Mesenchymal stem cell (in vitro differentiated cells and primary cell): ENCODE data around the gene IL21R.
"Not testable (repeated sequence)": the region's sequence is repeated elsewhere in the genome, so short reads cannot be mapped to it uniquely, and the experiment has no call there.

Source experiments
- DNase-seq: peaks from one replicate; pipeline ENCODE4 v3.0.0-alpha.2; 2013
- H2AFZ ChIP-seq: one replicate; pipeline ENCODE4 v1.6.1; 2013; ENCODE audit warnings: low read depth, mild to moderate bottlenecking, control low read depth, inconsistent platforms, low read length, moderate library complexity
- H2AK5ac ChIP-seq: 2 replicates; pipeline ENCODE4 v1.6.1; 2013; ENCODE audit warnings: low read length, moderate library complexity, mild to moderate bottlenecking, inconsistent platforms; ENCODE audit not compliant: severe bottlenecking
- H2BK120ac ChIP-seq: one replicate; pipeline ENCODE4 v1.6.1; 2013; ENCODE audit warnings: low read depth, mild to moderate bottlenecking, inconsistent platforms, low read length, moderate library complexity
- H2BK12ac ChIP-seq, 2 experiments: one replicate each; pipeline ENCODE4 v1.6.1; 2013; ENCODE audit warnings: inconsistent platforms in 2 of 2, low read length in 2 of 2, mild to moderate bottlenecking in 2 of 2, moderate library complexity in 2 of 2, control low read depth in 1 of 2
- H2BK15ac ChIP-seq: one replicate; pipeline ENCODE4 v1.6.1; 2013; ENCODE audit warnings: mild to moderate bottlenecking, low read depth, inconsistent platforms; ENCODE audit not compliant: poor library complexity, severe bottlenecking
- H2BK5ac ChIP-seq: 2 replicates; pipeline ENCODE4 v1.6.1; 2013; ENCODE audit warnings: low read depth, mild to moderate bottlenecking, low read length, control low read depth, inconsistent platforms; ENCODE audit not compliant: poor library complexity, severe bottlenecking
- H3K14ac ChIP-seq, 2 experiments: one replicate each; pipeline ENCODE4 v1.6.1; 2013; ENCODE audit warnings: inconsistent platforms in 2 of 2, low read length in 2 of 2, control low read depth in 1 of 2, mild to moderate bottlenecking in 1 of 2, moderate library complexity in 1 of 2
- H3K18ac ChIP-seq, 2 experiments: one replicate each; pipeline ENCODE4 v1.6.1; 2013; ENCODE audit warnings: inconsistent platforms in 2 of 2, low read length in 2 of 2, control low read depth in 1 of 2, low read depth in 1 of 2, mild to moderate bottlenecking in 1 of 2
- H3K23ac ChIP-seq, 2 experiments: one replicate each; pipeline ENCODE4 v1.6.1; 2013; ENCODE audit warnings: inconsistent platforms in 2 of 2, low read length in 2 of 2, mild to moderate bottlenecking in 2 of 2, moderate library complexity in 2 of 2, control low read depth in 1 of 2
- H3K27ac ChIP-seq: 2 replicates; pipeline ENCODE4 v1.5.1; 2013; ENCODE audit warnings: mild to moderate bottlenecking, moderate library complexity, low read length, control low read depth, inconsistent platforms; ENCODE audit not compliant: poor library complexity, severe bottlenecking
- H3K27me3 ChIP-seq, 2 experiments: 2 replicates each; pipeline versions ENCODE4 v1.6.1 to v1.7.0; 2013; ENCODE audit warnings: low read length in 2 of 2, mild to moderate bottlenecking in 2 of 2, moderate library complexity in 2 of 2, control low read depth in 1 of 2, inconsistent platforms in 1 of 2; ENCODE audit not compliant: control insufficient read depth in 1 of 2, insufficient read depth in 1 of 2
- H3K36me3 ChIP-seq, 2 experiments: 2 replicates each; pipeline versions ENCODE4 v1.6.1 to v1.7.0; 2013; ENCODE audit warnings: low read length in 2 of 2, control low read depth in 1 of 2, inconsistent platforms in 1 of 2, low read depth in 1 of 2, mild to moderate bottlenecking in 1 of 2; ENCODE audit not compliant: insufficient read depth in 2 of 2, control insufficient read depth in 1 of 2
- H3K4ac ChIP-seq, 2 experiments: one replicate each; pipeline ENCODE4 v1.6.1; 2013; ENCODE audit warnings: inconsistent platforms in 2 of 2, low read length in 2 of 2, mild to moderate bottlenecking in 2 of 2, moderate library complexity in 2 of 2, control low read depth in 1 of 2, low read depth in 1 of 2
- H3K4me1 ChIP-seq: 2 replicates; pipeline ENCODE4 v1.6.1; 2013; ENCODE audit warnings: low read depth, low read length, control low read depth; ENCODE audit not compliant: control insufficient read depth, insufficient read depth
- H3K4me2 ChIP-seq: 2 replicates; pipeline ENCODE4 v1.6.1; 2013; ENCODE audit warnings: low read length, mild to moderate bottlenecking, inconsistent platforms; ENCODE audit not compliant: poor library complexity, severe bottlenecking
- H3K4me3 ChIP-seq, 2 experiments: 2 replicates each; pipeline versions ENCODE4 v1.5.1 to v1.7.0; 2013; ENCODE audit warnings: low read length in 2 of 2, mild to moderate bottlenecking in 2 of 2, control low read depth in 1 of 2, low read depth in 1 of 2; ENCODE audit not compliant: insufficient read depth in 1 of 2
- H3K79me1 ChIP-seq: replicated peaks from 2 replicates; pipeline ENCODE4 v1.6.1; 2013; ENCODE audit warnings: mild to moderate bottlenecking, control low read depth, low read length, inconsistent platforms; ENCODE audit not compliant: poor library complexity, severe bottlenecking
- H3K9ac ChIP-seq: 2 replicates; pipeline ENCODE4 v1.7.0; 2013; ENCODE audit warnings: mild to moderate bottlenecking, low read length, moderate library complexity
- H3K9me3 ChIP-seq: 2 replicates; pipeline ENCODE4 v1.7.0; 2013; ENCODE audit warnings: mild to moderate bottlenecking, low read length; ENCODE audit not compliant: control insufficient read depth
- H4K8ac ChIP-seq: one replicate; pipeline ENCODE4 v1.6.1; 2013; ENCODE audit warnings: inconsistent platforms, mild to moderate bottlenecking, low read length, moderate library complexity
- H4K91ac ChIP-seq: one replicate; pipeline ENCODE4 v1.6.1; 2013; ENCODE audit warnings: mild to moderate bottlenecking, low read length, inconsistent platforms
- WGBS: methylation state at CpG from one replicate; pipeline ENCODE4 v1.1.7; 2013; ENCODE audit warnings: mixed read lengths; 5-methylcytosine and 5-hydroxymethylcytosine counted together

IL21R gene

GRCh38 chr16:27407133-27407532 lies 5.2 kb downstream of the IL21R start:
- H4K8ac ChIP-seq, result no peak overlapping the region
- no peak overlapping the region for H2BK15ac ChIP-seq
- H3K9me3 ChIP-seq, result no peaks in the 10 kb centered on the region
- 95% methylated on average over 2 of the region's 2 CpGs for WGBS
- no peak overlapping the region for H2BK12ac ChIP-seq
- DNase-seq, result no peak
- no peaks in the 10 kb centered on the region for H3K36me3 ChIP-seq
- H3K14ac ChIP-seq, result no peak overlapping the region
- no peak overlapping the region for H3K27ac ChIP-seq
- no peak overlapping the region for H3K9ac ChIP-seq
- no peak overlapping the region for H3K4ac ChIP-seq
- H2AFZ ChIP-seq, result no peak overlapping the region
- H3K18ac ChIP-seq, result no peak overlapping the region
- peaks cover 10% of the 10 kb centered on the region for H3K4me1 ChIP-seq
- H3K23ac ChIP-seq, result no peak overlapping the region
- no peak overlapping the region for H2AK5ac ChIP-seq
- no peak overlapping the region for H4K91ac ChIP-seq
- no peak overlapping the region for H2BK5ac ChIP-seq
- H2BK120ac ChIP-seq, result no peak overlapping the region
- no peaks in the 10 kb centered on the region for H3K79me1 ChIP-seq
- no peak overlapping the region for H3K4me2 ChIP-seq
- peaks cover 12 to 22% of the 10 kb centered on the region in 2 experiments for H3K27me3 ChIP-seq
- H3K4me3 ChIP-seq, result no peak overlapping the region

DNA sequence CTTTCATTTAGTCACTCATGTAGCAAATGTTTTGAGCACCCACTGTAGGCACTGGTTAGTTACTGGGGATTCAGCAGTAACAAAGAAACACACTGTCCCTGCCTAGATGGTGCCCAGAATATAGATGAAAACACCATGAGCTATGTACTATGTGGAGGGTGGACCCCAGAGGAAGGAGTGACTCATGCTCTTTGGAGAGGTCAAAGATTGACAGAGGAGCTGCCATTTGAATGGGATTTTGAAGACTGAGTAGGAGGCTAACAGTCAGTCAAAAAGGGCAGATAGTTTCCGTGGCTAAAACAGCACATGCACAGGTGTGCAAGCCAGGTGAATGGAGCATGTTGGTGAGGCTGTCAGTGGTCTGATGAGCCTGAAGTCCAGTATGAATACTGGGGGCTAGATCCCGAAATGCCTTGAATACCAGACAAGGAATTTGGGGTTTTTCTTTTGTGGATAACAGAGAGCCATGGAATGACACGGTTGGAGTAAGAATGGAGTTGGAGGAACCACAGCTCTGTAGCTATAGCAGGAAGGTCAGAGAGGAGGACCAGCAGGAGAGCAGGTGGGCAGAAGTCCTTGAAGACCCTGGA lies 6.1 kb downstream of the IL21R start:
- Histone ChIP-seq H3K9me3 (no peaks in the 10 kb centered on the region), H3K14ac (no peak overlapping the region), H3K18ac (peak overlapping the region in 1 of 2 experiments; percentile 48), H3K27me3 (peaks cover 5 to 14% of the 10 kb centered on the region in 2 experiments), H3K36me3 (no peaks in the 10 kb centered on the region), H4K8ac (no peak overlapping the region), H2AK5ac (no peak overlapping the region), H2AFZ (no peak overlapping the region), H3K79me1 (no peaks in the 10 kb centered on the region), H3K4me3 (no peak overlapping the region), H3K4me1 (peaks cover 6% of the 10 kb centered on the region), H3K23ac (no peak overlapping the region), H2BK120ac (no peak overlapping the region), H3K4ac (no peak overlapping the region), H2BK5ac (no peak overlapping the region), H3K27ac (no peak overlapping the region), H3K9ac (no peak overlapping the region), H2BK15ac (no peak overlapping the region), H2BK12ac (no peak overlapping the region), H3K4me2 (no peak overlapping the region), H4K91ac (no peak overlapping the region)
- peak; percentile 32 for DNase-seq
- 71% methylated on average over 3 of the region's 3 CpGs for WGBS

- Histone ChIP-seq H2BK5ac (no peak overlapping the region), H3K79me1 (no peaks in the 10 kb centered on the region), H4K91ac (no peak overlapping the region), H2AFZ (no peak overlapping the region), H3K4me2 (no peak overlapping the region), H3K9ac (no peak overlapping the region), H3K9me3 (no peaks in the 10 kb centered on the region), H4K8ac (no peak overlapping the region), H3K27me3 (peaks cover under 1 to 11% of the 10 kb centered on the region in 2 experiments), H2BK12ac (no peak overlapping the region), H2BK15ac (no peak overlapping the region), H3K4me1 (peaks cover 4% of the 10 kb centered on the region), H3K14ac (no peak overlapping the region), H2AK5ac (no peak overlapping the region), H2BK120ac (no peak overlapping the region), H3K23ac (no peak overlapping the region), H3K4ac (no peak overlapping the region), H3K4me3 (no peak overlapping the region), H3K27ac (no peak overlapping the region), H3K18ac (no peak overlapping the region), H3K36me3 (no peaks in the 10 kb centered on the region)
- 87% methylated on average over 6 of the region's 6 CpGs for WGBS
- no peak for DNase-seq
Measured at GRCh38 chr16:27408602-27409031, 6.6 kb downstream of the IL21R start.

DNA sequence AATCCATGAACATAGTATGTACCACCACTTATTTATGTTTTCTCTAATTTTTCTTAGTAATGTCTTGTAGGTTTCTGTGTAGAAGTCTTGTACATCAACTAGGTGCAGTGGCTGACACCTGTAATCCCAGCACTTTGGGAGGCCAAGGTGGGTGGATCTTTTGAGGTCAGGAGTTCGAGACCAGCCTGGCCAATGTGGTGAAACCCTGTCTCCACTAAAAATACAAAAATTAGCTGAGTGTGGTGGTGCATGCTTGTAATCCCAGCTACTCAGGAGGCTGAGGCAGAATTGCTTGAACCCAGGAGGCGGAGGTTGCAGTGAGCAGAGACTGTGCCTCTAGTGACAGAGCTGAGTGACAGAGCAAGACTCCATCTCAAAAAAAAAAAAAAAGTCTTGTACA lies 8.0 kb downstream of the IL21R start:
- not testable (repeated sequence) for H4K8ac ChIP-seq, H3K23ac ChIP-seq, H2BK120ac ChIP-seq, H2AK5ac ChIP-seq, H3K79me1 ChIP-seq, H3K27me3 ChIP-seq, H3K4me2 ChIP-seq, H3K27ac ChIP-seq, H3K14ac ChIP-seq, H3K9me3 ChIP-seq, H3K9ac ChIP-seq, H3K4ac ChIP-seq, H2AFZ ChIP-seq, H2BK12ac ChIP-seq, DNase-seq, H2BK15ac ChIP-seq, H2BK5ac ChIP-seq, H3K18ac ChIP-seq, H3K4me3 ChIP-seq, H3K4me1 ChIP-seq, H4K91ac ChIP-seq, H3K36me3 ChIP-seq
- WGBS, result no CpG with 5 or more reads among the region's 2 CpGs
